ENCODE measurements around the gene CSMD2.
A peak's percentile ranks its signal among the peaks of the same experiment; 100 is the strongest.

Gene CSMD2

DNA sequence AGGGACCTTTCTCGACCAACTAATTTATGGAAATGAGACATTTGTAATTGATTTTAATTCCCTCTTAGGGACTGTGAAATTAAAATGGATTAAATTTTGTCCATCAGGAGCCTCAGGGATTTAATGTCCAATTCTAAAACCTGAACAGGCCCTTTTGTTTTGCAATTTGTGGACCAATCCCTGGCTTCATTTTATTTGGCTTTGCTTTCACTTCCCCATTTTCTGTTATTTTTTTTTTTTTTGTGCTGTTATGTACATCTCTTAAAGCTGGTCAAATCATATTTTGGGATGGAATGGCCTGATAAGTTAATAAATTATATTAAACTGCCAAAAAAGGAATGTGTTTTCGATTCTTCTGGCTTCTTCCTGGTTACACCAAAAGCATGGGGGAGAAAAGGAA lies 663.7 kb downstream of the CSMD2 start:
- DNase-seq (ENCODE audit: low read depth in 2 of 2), result no peak

DNA sequence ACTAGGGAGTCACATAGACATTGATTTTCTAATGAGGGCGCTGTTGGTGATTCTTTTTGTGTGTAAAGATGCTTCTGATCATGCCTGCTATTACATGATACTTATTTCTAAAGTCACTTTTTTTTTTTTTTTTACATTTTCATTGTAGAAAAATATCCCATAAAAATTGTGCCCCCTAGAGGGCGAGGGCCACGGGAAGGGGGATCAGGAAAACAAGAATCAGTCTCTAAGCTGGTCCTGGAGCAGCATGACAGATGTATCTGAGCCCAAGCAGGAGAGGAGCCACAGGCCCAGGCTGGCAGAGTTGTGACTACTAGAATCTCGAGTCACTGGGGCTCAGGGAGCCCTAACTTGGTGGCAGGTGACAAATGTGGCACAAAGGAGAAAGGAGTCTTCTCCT lies 664.5 kb downstream of the CSMD2 start:
- no peak for DNase-seq (ENCODE audit: low read depth in 2 of 2)

DNA sequence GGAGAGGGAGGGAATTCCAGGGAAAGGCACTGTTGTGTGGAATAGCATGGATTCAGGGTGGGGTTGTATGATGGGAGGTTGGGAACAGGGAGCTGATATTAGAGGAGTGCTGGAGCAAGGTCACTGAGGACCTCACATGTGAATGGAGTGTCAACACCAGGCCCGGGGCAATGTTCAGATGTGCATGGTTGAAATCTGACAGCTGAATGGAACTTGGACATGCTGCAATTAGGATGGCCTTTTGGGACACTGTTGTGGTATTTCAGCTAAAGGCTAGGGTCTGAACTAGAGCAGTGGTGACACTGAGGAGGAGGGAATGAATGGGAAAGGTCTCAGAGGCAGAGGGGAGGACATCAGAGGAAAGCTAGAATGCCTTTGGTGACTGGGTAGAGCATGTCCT lies 667.6 kb downstream of the CSMD2 start:
- DNase-seq (ENCODE audit: low read depth in 2 of 2), result no peak

DNA sequence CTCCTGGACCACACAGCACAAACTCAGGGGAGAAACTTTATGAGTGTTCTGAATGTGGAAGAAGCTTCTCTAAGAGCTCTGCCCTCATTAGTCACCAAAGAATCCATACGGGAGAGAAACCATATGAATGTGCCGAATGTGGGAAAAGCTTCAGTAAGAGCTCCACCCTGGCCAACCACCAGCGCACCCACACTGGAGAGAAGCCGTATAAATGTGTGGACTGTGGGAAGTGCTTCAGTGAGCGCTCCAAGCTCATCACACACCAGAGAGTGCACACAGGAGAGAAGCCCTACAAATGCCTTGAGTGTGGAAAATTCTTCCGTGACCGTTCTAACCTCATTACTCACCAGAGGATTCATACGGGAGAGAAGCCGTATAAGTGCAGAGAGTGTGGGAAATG lies 670.1 kb downstream of the CSMD2 start:
- no peak for DNase-seq (ENCODE audit: low read depth in 2 of 2)

DNA sequence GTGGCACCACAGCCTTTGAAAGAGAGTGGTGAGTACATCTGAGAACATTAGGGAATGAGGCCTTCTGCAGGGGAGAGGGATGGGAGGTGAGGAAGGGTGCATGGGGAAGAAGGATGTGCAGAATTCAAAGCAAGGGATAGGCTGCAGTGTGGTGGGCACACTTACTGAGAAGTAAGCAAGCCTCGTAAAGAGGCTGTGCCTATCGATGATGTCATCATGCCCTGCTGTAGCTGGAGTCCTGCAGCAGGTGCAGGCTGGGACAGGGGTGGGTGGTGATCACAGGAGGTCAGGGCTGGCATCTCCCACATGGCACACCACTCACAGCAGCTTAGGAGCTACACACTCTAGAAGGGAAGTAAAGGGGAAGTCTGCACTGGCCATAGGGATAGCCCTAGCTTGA lies 676.4 kb downstream of the CSMD2 start:
- no peak for DNase-seq (ENCODE audit: low read depth in 2 of 2)

DNA sequence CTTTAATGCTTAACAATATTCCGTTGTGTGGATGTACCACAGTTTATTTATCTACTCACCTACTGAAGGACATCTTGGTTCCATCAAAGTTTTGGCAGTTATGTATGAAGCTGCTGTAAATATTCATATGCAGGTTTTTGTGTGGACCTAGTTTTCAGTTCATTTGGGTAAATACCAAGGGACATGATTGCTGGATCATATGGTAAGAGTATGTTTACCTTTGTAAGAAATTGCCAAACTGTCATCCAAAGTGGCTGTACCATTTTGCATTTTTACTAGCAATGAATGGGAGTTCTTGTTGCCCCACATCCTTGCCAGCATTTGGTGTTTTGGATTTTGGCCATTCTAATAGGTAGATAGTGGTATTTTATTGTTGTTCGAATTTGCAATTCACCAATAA lies 682.6 kb downstream of the CSMD2 start:
- DNase-seq (ENCODE audit: low read depth in 2 of 2), result no peak

DNA sequence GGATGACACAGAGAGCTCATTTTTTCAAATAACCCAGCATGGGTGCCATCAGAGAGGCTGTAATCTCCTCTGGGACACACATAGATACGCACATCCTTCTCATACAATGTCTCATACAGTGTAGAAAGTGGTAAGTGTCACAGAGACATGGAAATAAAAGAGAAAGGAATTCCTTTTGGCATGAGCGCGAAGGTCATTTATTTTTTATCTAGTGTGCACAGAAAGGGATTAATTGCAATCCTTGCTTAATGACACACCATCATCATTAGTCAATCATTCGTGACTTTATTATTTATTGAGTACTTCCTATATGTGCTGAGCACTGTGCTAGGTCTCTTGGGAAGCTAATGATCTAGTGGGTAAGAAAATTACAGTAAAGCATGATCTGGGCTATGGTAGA lies 687.6 kb downstream of the CSMD2 start:
- DNase-seq (ENCODE audit: low read depth in 2 of 2), result no peak

DNA sequence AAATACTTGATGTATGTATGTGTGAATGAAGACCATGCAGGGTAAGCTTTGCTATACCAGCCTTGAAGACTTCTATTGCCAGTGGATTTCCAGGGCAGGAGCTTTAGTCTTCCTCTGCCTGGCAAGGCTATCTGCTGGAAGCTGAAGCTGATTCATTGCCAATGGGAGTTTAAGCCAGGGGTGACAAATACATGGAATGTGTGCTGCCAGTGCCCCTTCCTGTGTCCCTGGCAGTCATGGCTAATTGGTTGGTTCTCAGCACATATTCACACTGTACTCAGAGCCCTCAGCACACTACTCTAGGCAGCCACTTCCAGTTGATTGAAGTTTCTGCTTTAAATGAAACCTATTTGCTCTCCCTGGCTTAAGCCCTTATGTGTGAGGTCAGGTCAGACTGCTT lies 691.1 kb downstream of the CSMD2 start:
- DNase-seq (ENCODE audit: low read depth in 2 of 2), result no peak

DNA sequence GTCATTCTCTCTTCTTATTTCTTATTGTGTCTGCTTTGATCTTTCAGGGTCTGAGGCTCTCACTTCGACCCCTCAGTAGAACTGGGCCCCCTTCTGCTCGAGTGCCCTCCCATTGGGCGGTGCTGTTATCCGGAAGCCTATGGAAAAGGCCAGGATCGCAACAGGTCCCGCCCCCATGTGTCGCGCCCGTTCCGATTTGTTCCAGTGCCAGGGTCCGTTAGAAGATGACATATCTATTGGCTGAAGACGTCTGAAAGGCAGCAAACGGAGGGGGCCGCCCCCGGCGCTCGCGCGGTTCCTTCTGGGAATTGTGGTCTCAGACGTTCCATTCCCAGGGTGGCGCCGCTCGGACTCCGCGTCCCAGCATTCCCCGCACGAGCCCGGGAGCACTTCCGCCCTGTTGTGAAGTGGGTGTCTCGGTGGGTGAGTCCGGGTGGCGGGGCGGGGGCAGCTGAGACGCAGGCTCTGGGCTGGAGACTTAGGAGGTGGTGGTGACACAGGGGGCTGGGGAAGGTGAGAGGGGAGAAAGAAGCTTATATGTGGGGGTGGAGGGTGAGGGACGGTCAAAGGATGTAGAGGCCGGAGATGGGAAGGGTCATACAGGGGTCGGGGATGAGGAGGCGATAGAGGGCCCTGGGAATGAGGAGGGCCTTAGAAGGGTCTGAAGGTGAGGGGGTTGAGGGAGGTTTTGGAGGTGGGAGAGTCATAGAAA lies 692.6 kb downstream of the CSMD2 start, which contains the start of gene ZSCAN20:
Gene ZSCAN20, plus strand, starts transcription at position 377 of the 712 bp plus-strand sequence. CDS start 6,644 bp downstream, outside the sequence.
- DNase-seq (ENCODE audit: low read depth in 2 of 2), result peak; percentile 54 to 72

DNA sequence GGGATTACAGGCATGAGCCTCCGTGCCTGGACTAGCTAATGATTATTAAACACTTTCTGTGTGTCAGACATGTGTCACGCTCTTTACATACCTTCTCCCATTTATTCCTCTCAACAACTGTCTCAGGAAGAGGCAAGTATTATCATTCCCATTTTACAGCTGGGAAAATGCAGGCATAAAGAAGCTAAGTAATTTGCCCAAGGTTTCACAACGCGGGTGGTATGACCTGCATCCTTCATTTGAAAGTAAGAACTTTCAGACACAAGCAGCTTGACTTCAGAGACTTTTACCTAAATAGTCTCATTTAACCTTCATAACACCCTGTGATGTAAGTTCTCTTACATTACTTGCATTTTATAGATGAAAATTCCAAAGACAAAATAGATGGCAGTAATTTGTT lies 693.6 kb downstream of the CSMD2 start:
- DNase-seq (ENCODE audit: low read depth in 2 of 2), result no peak

DNA sequence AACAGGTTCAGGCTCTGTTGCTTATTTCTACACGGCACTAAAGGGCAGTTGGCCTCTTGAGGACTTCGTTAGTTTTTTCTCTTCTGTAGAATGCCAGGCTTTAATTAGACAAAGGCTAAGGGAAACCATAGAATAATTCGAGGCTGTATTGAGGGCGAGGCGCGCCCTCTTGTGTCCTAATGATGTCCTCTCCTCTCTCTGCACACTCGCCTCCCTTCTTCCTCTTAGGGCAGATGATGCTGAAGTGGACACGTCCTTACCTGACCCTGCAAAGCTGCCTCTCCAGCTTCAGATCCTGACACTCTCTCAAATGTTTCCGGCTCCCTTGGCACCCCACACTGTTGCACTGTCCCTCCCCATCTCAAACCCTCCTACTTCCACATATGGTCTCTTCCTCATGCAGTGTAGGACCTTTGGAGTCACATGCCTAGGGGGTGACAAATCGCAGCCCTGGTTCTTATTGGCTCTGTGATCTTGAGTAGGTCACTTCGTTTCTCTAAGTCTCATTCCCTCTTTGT lies 694.5 kb downstream of the CSMD2 start:
- peak in 1 of 2 donors; percentile 17 for DNase-seq (ENCODE audit: low read depth in 2 of 2)

DNA sequence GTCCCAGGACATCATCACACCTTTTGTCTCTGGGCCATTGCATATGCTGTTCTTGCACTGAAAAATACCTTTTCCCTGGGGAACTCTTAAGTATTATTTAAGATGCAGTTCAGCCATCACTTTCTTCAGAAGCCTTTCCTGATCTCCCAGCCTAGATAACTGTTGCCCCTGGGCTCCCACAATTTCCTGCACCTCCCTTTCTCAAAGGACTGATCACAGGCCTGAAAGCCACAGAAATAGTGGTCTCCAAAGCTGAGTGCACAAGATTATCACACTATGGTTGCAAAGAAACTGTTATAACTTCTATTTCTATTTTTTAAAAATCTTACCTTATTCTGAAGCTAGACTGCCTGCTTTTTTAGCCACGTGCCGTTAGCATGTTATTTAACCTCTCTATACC lies 695.3 kb downstream of the CSMD2 start:
- DNase-seq (ENCODE audit: low read depth in 2 of 2), result no peak

DNA sequence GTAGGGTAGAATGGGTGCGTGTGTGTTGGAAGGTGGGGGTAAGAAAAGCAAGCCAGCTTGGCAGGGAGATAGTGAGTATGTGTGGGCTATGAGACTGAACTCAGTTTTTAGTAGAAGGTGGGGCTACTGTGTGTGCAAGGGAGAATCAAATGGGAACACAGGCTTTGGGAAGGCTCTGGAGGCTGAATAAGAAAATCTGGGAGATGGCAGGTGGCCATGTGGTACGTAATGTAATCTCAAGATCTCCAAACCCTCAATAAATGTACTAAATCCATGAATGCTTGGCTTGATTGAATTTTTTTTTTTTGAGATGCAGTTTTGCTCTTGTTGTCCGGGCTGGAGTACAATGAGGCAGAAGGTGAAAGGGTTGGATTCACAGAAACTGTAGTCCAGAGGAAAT lies 696.1 kb downstream of the CSMD2 start:
- no peak for DNase-seq (ENCODE audit: low read depth in 2 of 2)

DNA sequence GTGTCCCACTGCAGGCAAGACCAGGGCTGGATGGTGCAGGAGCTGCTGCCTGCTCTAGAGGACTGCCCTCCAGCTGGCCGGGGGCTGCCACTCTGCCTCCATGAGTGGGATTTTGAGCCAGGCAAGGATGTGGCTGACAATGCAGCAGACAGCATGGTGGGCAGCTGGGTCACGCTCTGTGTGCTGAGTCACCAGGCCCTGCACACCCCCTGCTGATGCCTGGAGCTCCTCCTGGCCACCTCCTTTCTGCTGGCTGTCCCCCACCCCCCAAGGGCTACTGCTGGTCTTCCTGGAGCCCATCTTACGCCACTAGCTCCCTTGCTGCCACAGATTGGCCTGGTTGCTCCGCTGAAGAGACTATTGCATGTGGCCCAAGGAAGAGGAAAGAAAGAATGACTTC lies 696.5 kb downstream of the CSMD2 start:
- DNase-seq (ENCODE audit: low read depth in 2 of 2), result no peak

DNA sequence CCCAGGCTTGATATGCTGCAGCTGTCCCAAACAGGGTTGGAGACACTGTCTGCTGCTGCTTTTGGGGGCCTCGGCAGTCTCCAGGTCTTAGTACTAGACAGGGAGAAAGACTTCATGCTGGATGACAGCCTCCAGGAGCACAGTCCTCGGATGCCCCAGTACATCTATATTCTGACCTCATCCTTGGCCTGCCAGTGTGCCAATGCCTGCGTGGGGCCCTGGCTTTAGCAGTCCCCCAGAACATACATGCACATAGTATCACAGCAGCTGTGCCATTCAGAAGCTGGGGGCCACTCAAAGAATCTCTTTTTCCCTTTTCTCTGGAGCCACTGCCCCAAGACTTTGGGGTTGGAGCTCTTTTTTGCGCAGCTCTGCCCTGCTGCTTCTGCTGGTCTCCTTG lies 697.0 kb downstream of the CSMD2 start:
- no peak for DNase-seq (ENCODE audit: low read depth in 2 of 2)

DNA sequence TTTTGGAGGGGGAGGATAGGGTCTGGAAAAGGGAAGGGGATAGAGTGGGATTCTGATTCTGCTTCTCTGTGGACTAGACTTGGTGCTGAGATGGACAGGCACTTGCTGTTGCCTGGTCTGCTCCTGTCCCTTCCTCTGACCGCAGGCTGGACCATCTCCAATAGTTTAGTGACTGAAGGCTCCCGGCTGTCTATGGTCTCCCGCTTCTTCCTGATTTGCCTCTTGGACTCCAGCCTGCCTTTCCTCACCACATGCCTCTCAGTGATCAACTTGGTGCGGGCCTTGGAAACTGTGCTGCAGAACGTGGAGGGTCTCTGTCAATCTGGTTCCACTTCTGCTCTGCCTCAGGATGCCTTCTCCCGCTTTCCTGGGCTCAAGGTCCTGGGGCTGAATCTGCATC lies 698.9 kb downstream of the CSMD2 start:
- no peak for DNase-seq (ENCODE audit: low read depth in 2 of 2)

DNA sequence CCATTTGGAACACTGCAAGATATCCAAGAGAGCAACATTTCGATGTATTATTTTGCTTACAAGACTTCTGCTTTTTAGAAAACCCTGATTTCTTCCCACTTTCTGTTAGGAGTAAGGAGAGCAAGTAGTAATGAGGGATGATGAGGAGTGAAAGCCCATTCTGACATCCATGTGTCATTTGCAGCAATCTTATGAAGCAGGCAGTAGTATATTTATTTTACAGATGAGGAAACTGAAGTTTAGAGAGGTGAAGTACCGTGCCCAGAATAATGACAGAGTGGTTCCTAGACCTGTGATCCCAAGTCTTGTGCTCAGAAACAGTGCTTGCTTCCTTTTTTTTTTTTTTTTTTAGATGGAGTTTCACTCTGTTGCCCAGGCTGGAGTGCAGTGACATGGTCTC lies 699.7 kb downstream of the CSMD2 start:
- no peak for DNase-seq (ENCODE audit: low read depth in 2 of 2)

DNA sequence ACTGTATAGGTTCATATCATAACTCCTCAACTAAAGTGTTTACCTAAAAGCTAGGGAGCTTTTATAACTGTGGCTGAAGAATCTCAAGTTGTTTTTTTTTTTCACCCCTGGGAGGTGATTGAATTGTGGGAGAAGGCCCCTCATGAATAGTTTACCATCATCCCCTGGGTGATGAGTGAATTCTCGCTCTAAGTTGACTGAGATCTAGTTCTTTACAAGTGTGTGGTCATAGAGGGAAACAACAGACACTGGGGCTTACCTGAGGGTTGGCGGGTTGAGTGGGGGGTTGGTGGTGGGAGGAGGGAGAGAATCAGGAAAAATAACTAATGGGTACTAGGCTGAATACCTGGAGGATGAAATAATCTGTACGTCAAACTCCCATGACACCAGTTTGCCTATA lies 700.5 kb downstream of the CSMD2 start:
- DNase-seq (ENCODE audit: low read depth in 2 of 2), result no peak

Measured in stimulated activated CD4-positive, alpha-beta T cell treated with anti-CD3 and anti-CD28 coated beads, Interleukin-1b, Interleukin-23, amount 100 ng/mL, for 1 hour (primary cell).